Measurements from ENCODE around the gene KSR2.

DNA sequence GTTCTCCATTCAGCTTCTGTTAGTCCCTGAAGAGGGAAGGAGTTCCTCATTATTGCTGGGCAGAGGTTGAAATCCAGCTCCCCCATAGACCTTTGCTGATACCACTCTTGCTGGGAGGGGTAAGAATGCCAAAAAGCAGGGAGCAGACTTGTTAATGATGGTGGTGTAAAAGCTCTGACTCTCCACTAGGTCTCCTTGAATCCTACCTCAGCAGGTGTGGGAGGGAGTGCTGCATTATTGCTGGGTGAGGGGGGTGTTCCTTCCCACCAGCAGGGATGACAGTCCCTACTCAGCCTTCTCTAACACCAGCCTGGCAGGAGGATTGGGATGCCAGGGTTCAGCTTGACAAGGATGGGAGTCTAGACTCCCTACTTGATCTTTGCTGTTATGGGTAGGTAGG is 421.6 kb downstream of the KSR2 start:
- TF ChIP-seq, protein P1, sequence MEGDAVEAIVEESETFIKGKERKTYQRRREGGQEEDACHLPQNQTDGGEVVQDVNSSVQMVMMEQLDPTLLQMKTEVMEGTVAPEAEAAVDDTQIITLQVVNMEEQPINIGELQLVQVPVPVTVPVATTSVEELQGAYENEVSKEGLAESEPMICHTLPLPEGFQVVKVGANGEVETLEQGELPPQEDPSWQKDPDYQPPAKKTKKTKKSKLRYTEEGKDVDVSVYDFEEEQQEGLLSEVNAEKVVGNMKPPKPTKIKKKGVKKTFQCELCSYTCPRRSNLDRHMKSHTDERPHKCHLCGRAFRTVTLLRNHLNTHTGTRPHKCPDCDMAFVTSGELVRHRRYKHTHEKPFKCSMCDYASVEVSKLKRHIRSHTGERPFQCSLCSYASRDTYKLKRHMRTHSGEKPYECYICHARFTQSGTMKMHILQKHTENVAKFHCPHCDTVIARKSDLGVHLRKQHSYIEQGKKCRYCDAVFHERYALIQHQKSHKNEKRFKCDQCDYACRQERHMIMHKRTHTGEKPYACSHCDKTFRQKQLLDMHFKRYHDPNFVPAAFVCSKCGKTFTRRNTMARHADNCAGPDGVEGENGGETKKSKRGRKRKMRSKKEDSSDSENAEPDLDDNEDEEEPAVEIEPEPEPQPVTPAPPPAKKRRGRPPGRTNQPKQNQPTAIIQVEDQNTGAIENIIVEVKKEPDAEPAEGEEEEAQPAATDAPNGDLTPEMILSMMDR (conservative IDR thresholded peaks at IDR 0.05; ENCODE audit: low read length): no peak
- TF ChIP-seq EZH2phosphoT487 (IDR thresholded peaks at IDR 0.05; ENCODE audit: borderline replicate concordance, low read depth, low read length): no peak

Measured in OCI-LY7 (cell line).